Panc1 (cell line): ENCODE data around the gene AP1G2. TPM values are rescaled to one million over a fixed set of nuclear protein-coding genes. Genes with fewer than 3 reads are reported as not detected.
"Not testable (repeated sequence)": the region's sequence is repeated elsewhere in the genome, so short reads cannot be mapped to it uniquely, and the experiment has no call there.

Source experiments
- ATAC-seq: fragments of 200-7000 bp; cut with Tn5 transposase; 2 replicates; pipeline ENCODE4 v1.9.1; 2020; ENCODE audit warnings: mild to moderate bottlenecking, moderate library complexity
- BruUV-seq: library from RNA; stranded (reverse); fragments of 400-500 nt; replicated peaks from 2 replicates; lab custom pipeline; 2021; lab: Mats Ljungman, UMichigan
- CTCF ChIA-PET: fragments of 300-600 bp; sonication (Branson Sonifier 250); formaldehyde crosslinking; loops from one replicate; lab custom pipeline; 2022; ENCODE audit warnings: antibody characterized with exemption; lab: Charles Lee
- POLR2A ChIA-PET: fragments of 300-600 bp; sonication (Branson Sonifier 250); formaldehyde crosslinking; loops from one replicate; lab custom pipeline; 2022; ENCODE audit warnings: antibody characterized with exemption; lab: Charles Lee
- DNase-seq: peaks from one replicate; pipeline ENCODE4 v3.0.0-alpha.2; 2010; ENCODE audit warnings: low read depth, low spot score
- H3K27ac ChIP-seq: 2 replicates; pipeline ENCODE4 v1.5.1; 2011; ENCODE audit warnings: mild to moderate bottlenecking, low read length, inconsistent platforms
- H3K27me3 ChIP-seq: fragments of 200-500 bp; sonication (Bioruptor generic); 2 replicates; pipeline ENCODE4 v1.6.0; 2014; ENCODE audit warnings: low read length, inconsistent platforms; ENCODE audit not compliant: control insufficient read depth, insufficient read depth
- H3K36me3 ChIP-seq: fragments of 200-500 bp; sonication (Bioruptor generic); 2 replicates; pipeline ENCODE4 v1.5.1; 2014; ENCODE audit warnings: inconsistent platforms, mild to moderate bottlenecking, low read length, moderate library complexity; ENCODE audit not compliant: control insufficient read depth, insufficient read depth
- H3K4me1 ChIP-seq: 2 replicates; pipeline ENCODE4 v1.5.1; 2011; ENCODE audit warnings: inconsistent platforms, mild to moderate bottlenecking, low read length, moderate library complexity; ENCODE audit not compliant: control insufficient read depth, insufficient read depth
- H3K4me3 ChIP-seq, 2 experiments: 2 replicates each; pipeline ENCODE4 v1.5.1; 2011 to 2012; ENCODE audit warnings: low read depth in 2 of 2, low read length in 2 of 2, mild to moderate bottlenecking in 2 of 2, inconsistent platforms in 1 of 2, moderate library complexity in 1 of 2
- H3K9me3 ChIP-seq: fragments of 200-500 bp; sonication (Bioruptor generic); 2 replicates; pipeline ENCODE4 v1.5.1; 2014; ENCODE audit warnings: low read depth, mild to moderate bottlenecking, inconsistent platforms, low read length, moderate library complexity; ENCODE audit not compliant: control insufficient read depth, insufficient read depth
- POLR2AphosphoS5 ChIP-seq: IDR thresholded peaks from 2 replicates; pipeline ENCODE4 v1.6.1; 2012; ENCODE audit warnings: mild to moderate bottlenecking, low read depth, low read length, moderate library complexity
- REST ChIP-seq, 2 experiments: IDR thresholded peaks; 2 replicates each; pipeline ENCODE4 v1.6.1; 2011 to 2012; ENCODE audit warnings: low read depth in 2 of 2, control low read depth in 1 of 2, low read length in 1 of 2, mild to moderate bottlenecking in 1 of 2, moderate library complexity in 1 of 2; ENCODE audit not compliant: insufficient read depth in 1 of 2
- SIN3A ChIP-seq: IDR thresholded peaks from 2 replicates; pipeline ENCODE4 v1.6.1; 2012; ENCODE audit warnings: low read depth, mild to moderate bottlenecking, low read length, moderate library complexity, borderline replicate concordance; ENCODE audit not compliant: insufficient read depth
- TCF7L2 ChIP-seq: IDR thresholded peaks from 2 replicates; pipeline ENCODE4 v1.6.1; 2011; ENCODE audit warnings: mild to moderate bottlenecking, low read depth, low read length, inconsistent platforms
- in situ Hi-C: cut with HindIII; loops from 2 replicates; pipeline ENCODE4 v1.10.0; 2016; ENCODE audit warnings: low sequenced_read_pairs, low pct_unique_long_range_greater_than_20kb
- intact Hi-C: fragments of 100-400 bp; cut with micrococcal nuclease; formaldehyde crosslinking; loops from one replicate; pipeline ENCODE4 v1.10.0; 2022; ENCODE audit not compliant: unreplicated experiment
- total RNA-seq: library from RNA; stranded (reverse); gene quantifications from one replicate; pipeline ENCODE4 v1.2.1, GENCODE V29; 2021; ENCODE audit not compliant: unreplicated experiment

AP1G2 gene
- total RNA-seq, 1 experiment from 2014 or later, result 61.6 TPM

GRCh38 chr14:23600322-23600707 lies 32.7 kb upstream of the AP1G2 start:
- Histone ChIP-seq H3K36me3 (no peaks in the 10 kb centered on the region), H3K27ac (no peak overlapping the region), H3K9me3 (no peaks in the 10 kb centered on the region), H3K4me3 (no peak overlapping the region), H3K27me3 (no peaks in the 10 kb centered on the region), H3K4me1 (no peaks in the 10 kb centered on the region)
- TF ChIP-seq TCF7L2 (no peak), POLR2AphosphoS5 (no peak)
- no peak for ATAC-seq
- no TSS peak for BruUV-seq
- ChIA-PET POLR2A (no interaction called here), CTCF (no interaction called here)
- in situ Hi-C loops (no loop called here), intact Hi-C loops (no loop called here)
- DNase-seq, result no peak

- POLR2A ChIA-PET, CTCF ChIA-PET: not testable (repeated sequence)
These were observed 26.6 kb upstream of the AP1G2 start for GRCh38 chr14:23594191-23594590.

GRCh38 chr14:23590198-23590597 lies 22.6 kb upstream of the AP1G2 start:
- intact Hi-C loops, result no loop called here
- CTCF ChIA-PET, result no interaction called here

More at GRCh38 chr14:23594191-23594590, 26.6 kb upstream of the AP1G2 start:
- H3K4me3 ChIP-seq, H3K27ac ChIP-seq, intact Hi-C loops, BruUV-seq, H3K27me3 ChIP-seq, H3K9me3 ChIP-seq, in situ Hi-C loops, H3K4me1 ChIP-seq, ATAC-seq, DNase-seq, H3K36me3 ChIP-seq: not testable (repeated sequence)

More at GRCh38 chr14:23590198-23590597, 22.6 kb upstream of the AP1G2 start:
- ATAC-seq (no peak), DNase-seq (no peak)
- H3K4me3 ChIP-seq, result no peak overlapping the region
- no TSS peak for BruUV-seq
- no peaks in the 10 kb centered on the region for H3K36me3 ChIP-seq
- POLR2A ChIA-PET, result no interaction called here
- H3K4me1 ChIP-seq, result no peaks in the 10 kb centered on the region
- H3K27me3 ChIP-seq, result no peaks in the 10 kb centered on the region
- H3K9me3 ChIP-seq, result no peaks in the 10 kb centered on the region
- in situ Hi-C loops, result no loop called here
- H3K27ac ChIP-seq, result no peak overlapping the region
- TF ChIP-seq POLR2AphosphoS5, result no peak
- no peak for TF ChIP-seq REST (IDR thresholded peaks at IDR 0.05; ENCODE audit: insufficient read depth in 1 of 2, low read depth in 2 of 2, low read length in 1 of 2)
- TF ChIP-seq TCF7L2, result no peak
- no peak for TF ChIP-seq SIN3A
